HG03469 (cell line): Measurements from ENCODE around the gene ZFP57.

ENCODE experiments used
- ATAC-seq: cut with Tn5 transposase; IDR thresholded peaks from one replicate; pipeline ENCODE4 v1.9.1; 2021; ENCODE audit warnings: mild to moderate bottlenecking, moderate library complexity, moderate number of reproducible peaks; ENCODE audit not compliant: unreplicated experiment

Gene ZFP57

DNA sequence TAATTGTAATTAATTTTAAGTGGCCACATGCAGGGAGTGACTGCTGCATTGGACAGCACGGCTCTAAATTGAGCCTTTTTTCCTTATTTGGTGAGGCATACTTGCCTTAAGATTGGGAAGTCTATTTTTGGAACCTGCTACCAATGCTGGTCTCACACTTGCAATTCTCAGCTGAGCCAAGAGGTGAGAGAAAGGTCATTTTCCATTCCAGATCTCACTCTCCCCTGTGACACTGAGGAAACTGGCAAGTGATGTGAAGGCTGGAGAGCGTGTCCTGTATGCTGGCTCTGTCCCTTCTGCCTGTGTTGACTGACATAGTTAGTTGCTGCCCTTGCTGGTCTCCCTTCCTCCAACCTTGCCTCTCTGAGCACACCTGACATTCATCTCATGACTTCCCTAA, 24.8 kb downstream of the ZFP57 start:
- ATAC-seq, result no peak

DNA sequence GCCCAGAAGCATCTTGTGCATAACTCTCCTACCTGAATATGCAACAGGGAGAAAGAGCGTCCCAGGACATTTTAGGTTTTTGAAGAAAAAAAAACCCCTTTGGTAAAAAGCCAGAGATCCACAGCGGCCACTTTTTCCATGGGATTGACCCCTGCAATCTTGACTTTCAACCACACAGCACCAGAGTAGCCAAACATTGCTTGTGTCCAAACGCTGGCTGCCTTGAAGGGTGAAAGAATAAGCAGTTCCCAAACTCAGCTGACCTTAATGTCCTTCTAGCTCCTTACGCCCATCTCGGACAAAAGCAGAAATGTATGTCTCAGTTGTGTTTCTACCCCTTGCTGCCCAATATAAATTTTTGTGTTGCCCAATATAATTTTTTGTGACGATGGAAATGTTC, 25.3 kb downstream of the ZFP57 start:
- no peak for ATAC-seq

DNA sequence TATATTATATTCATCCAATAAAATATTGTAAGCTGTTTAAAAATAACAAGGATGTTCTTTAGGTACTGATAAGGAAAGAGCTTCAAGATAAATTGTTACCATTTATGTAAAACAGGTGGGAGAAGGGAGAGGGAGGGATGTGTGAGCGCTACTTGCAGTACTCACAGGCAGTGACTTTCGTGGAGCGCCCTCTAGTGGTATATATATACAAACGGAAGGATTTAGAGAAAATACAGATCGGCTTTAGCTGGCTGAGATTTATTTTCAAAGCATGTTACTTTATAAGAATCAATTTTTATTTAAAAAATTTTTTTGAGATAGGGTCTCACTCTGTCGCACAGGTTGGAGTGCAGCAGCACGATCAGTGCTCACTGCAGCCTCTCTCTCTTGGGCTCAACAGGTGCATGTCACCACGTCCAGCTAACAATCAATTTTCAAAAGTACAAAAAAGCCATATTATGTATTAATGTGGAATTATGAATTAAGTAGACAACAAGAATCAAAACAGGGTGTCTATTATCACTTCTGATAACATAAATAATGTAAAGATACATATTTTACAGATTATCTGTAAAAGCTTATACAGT, 27.4 kb downstream of the ZFP57 start:
- no peak for ATAC-seq

DNA sequence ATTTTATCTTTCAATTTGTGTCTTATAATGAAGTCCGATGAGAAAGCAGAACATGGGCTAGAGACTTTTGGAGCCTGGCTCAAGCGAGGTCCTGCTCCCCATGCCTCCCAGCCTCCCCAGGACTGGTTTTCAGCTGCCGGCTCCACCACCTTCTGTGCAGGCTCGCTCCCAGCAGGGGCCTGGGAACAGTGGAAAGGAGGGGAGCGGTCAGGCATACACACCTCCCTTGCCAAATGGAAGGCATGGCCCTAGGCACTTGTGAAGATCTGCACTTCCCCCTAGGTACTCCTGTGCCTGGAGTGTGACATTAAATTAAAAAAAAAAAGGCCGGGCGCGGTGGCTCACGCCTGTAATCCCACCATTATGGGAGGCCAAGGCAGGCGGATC, 28.8 kb downstream of the ZFP57 start:
- ATAC-seq, result no peak

DNA sequence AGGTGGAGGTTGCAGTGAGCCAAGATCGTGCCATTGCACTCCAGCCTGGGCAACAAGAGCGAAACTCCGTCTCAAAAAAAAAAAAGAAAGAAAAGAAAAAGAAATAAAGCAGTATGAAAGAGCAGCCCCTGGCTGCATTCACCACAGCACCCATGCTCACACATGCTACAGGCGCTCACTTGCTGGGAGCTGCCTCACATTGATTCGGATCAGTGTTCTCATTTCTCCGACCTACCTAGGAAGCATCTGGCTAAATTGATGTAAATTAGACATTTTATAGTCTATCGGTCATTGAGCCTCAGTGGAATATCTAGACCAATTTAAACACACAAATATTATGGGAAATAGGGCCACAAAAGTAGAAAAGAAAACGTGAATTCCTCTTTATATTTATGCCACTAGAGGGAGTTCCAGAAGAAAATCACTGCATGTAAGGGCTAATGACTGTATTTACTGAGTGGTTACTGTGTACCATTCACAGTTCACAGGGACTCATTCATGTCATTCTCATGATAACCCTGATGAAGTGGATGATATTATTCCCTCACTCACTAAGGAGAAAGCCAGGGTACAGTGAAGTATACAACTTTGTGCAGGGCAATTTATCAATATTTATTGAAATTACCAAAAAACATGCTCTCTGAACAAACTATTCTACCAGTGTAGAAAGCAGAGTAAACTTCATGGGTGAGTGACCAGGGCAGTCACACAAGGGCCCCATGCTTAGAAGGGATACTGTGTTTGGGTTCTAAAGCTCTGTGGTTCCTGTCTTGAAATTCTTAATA, 29.3 kb downstream of the ZFP57 start:
- no peak for ATAC-seq

DNA sequence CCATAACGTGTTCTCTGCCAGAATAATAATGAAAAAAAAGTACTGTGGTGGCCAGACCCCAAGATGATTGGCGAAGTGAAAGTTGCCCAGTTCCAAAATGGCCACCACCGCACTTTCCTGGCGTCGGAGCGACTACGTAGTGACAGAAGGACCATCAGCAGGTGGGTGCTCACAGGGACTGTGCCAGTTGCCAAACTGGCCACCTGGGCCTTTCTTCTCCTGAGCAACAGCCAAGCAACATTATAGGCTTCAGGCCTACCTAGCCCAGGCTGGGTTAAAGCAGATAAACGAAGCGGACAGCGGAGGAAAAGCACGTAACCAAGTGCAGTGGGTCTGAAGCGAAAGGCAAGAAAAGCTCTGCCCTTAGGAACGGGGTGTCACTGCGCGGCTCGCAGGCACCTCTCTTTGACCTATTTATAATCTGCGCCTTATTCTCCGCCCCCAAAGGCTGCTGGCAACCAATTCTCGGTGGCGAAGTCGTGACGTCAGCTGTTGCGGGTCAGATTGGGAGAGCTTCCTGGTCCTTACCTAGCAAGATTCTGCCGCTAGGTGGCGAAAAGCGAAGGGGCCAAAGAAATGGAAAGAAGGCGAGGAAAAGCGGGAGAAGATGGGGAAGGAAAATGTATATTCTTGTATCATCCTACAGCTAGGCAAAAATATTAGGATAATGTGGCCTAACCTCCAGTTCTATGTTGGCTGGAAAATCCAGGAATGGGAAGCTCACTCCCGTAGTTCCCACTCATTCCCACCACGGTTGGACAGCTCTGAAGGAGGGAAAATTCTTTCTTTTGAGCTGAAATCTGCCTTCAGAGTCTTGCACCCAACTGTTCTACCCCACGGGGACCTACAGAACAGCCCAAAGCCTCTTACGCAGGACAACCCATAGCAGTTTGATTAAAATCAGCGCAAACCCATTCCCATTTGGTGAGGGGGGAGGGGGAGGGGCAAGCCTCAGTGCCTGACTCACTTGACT, 31.0 kb downstream of the ZFP57 start:
- ATAC-seq, result peak; percentile 82

DNA sequence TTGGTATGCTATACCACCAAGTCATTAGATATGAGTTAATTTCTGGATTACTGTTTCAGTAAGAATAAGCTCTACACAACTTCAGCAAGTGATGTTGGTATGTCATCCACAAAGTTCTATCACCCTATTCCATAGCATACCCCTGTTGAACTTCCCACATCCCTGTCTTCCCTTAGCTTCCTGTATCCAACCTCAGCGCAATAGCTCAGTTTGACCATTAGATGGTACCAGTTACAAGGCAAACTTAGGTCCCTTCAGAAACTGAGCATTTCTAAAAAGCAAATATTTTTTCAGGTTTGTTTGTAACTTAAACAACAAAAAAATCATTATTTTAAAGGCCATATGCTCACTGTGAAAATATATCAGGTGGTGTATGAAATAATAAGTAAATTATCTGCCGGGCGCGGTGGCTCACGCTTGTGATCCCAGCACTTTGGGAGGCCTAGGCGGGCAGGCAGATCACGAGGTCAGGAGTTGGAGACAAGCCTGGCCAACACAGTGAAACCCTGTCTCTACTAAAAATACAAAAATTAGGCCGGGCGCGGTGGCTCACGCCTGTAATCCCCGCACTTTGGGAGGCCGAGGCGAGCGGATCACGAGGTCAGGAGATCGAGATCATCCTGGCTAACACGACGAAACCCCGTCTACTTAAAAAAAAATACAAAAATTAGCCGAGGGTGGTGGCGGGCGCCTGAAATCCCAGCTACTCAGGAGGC, 32.9 kb downstream of the ZFP57 start:
- ATAC-seq, result no peak

DNA sequence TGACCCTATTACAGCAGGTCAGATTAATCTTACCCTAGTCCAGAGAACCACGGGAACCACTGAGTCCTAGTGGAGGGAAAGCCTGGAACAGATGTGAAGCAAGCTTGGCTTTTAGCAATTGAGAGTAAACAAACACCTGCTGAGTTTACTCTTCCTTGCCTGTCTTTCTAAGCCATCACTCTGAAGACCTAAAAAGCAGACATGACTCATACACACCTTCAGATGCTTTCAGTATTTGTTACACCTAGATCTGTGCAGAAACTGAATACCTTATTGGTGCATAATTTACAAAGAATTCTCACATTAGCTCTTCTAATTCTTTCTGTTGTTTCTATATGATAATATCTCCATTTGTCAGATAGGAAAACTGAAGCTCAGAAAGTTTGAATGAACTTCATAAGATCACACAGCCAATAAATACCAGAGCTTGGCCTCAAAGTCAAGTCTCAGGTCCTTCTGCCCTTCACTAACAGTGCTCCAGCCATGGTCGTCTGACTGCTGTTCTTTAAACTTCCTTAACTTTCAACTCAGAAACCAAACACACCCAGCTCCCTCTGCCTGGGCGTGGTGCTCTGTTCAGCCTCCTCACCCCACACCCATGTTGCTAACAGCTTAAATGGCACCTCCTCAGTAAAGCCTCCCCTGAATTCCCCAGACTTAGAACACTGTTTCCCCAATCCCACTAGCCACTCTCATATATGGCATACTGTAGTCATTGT, 39.4 kb downstream of the ZFP57 start:
- ATAC-seq, result no peak

DNA sequence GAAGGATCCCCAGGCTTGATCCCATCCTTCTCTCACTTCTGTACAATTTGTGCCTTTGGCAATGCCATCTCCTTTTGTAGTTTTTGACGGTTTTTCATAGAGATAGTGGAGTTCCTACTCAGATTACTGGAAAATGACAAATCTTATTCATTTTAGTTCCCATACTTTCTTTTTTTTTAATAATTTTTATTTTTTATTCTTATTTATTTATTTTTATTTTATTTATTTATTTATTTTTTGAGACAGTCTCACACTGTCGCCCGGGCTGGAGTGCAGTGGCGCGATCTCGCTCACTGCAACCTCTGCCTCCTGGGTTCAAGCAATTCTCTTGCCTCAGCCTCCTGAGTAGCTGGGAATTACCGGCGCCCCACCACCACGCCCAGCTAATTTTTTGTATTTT, 43.7 kb downstream of the ZFP57 start:
- no peak for ATAC-seq

DNA sequence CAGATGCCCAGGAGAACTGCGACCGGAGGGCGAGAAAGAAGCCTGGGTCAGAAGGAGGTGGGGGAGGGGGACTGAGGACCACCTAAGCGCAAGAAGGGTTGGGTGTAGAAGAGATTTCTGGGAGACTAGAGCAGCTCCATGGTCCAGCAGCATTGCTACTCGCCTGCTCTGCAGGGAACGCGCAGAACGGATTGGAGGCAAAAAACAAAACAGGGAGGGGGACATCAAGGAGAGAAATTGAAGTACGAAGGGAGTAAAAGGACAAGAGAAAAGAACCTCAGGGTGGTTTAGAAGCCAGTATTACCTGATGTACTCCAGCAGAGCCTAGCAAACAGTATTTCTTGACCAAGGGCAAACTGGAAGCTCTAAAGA, 47.4 kb downstream of the ZFP57 start:
- ATAC-seq, result no peak

DNA sequence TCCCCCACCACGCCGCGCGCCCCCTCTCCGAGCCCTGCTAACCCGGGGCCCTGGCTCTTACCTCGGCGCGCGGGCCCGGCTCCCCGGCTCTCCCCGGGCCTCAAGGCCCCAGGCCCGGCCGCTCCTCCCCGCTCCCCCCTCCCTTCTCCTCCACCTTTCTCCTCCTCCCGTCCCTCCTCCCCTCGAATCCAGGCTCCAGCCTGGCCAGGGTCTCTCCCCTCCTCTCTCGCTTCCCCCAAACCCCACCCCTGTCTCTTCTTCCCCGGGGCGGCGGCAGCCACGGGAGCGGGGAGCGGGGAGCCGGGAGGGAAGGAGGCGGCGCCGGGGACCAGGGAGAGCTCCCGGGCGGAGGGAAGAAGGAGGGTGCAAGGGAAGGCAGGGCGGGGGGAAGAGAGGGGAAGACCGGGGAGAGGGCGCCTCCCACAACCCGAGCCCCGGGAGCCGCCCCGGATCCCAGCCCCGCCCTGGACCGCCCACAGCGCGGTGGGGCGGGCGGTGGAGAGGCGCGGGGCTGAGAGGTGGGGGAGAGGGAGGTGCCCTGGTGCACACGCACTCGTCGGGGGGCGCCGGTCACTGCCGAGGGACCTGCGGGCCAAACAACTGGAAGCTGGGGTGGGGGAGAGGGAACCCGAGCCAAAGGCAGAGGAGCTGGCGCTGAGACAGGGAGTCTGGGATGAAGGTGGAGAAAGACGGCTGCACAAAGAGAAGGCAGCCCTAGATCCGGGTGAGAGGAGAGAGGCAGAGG, 48.0 kb downstream of the ZFP57 start, which contains the start of gene GABBR1:
TSS of gene GABBR1 (minus strand) at position 395 of the 745 bp plus-strand sequence. CDS start 798 bp downstream, outside the sequence.
- ATAC-seq, result no peak

DNA sequence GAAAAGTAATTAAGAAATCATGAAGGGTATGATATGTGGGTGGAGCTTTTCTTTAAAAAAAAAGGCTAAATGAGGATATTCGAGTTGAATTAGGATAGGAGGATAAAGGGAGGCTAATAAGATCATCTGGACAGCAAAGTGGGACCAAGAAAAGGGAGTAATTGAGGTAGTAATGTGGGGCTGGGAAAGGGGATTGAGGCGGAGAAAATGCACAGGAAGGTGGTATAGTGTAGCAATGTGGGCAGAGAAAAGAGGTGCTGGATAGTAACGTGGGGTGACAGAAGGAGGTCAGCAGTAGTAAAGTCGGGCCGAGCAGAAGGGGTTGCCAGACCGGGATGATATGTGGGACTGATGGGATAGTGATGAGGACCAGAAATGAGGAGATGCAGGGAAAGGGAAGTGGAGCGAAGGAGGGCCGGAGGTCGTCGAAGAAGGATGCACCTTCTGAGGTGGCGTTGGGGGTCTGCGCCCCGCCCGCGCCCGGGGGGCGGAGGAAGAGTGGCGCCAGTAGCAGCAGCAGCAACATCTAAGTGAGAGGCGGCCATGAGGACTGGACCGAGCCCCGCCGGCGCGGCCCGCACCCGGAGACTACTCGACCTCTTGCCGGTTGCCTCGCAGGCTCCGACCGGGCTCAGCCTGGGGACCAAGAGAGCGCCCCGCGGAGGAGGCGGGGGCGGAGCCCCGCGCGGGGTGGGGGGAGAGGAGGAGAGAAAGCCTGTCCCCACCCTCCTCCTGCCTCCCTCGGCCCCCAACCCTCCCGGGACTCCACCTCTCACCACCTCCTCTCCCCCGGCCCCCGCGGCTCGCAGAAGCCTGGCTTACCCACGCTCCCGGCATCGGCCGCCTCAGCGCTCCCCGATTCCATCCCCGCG, 48.9 kb downstream of the ZFP57 start:
- ATAC-seq, result no peak

DNA sequence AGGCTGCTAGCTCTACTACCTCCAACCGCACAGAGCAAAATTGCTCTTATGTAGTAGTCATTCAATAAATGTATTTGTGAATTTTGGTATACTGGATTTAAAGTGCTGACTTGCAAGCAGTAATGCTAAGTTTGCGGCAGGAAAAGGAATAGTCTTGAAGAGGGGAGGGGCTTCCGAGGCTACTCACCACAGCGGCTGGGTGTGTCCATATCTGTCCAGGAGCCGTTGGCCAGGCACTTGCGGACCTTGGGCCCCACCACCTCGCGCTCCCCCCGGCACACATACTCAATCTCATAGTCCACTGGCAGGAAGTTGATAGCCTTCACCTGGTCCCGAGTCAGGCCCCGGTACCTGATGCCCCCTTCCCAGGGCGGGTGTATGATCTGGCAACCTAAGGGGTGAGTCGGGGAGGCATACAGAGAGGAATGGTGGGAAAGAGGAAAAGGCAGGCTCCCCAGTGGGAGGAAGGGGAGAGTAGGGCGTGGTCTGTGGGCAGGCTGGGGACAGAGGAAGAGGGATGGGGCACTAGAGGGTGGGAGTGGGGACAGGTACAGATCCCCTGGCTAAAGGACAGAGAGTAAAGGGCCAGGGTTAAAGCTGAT, 49.6 kb downstream of the ZFP57 start:
- no peak for ATAC-seq

DNA sequence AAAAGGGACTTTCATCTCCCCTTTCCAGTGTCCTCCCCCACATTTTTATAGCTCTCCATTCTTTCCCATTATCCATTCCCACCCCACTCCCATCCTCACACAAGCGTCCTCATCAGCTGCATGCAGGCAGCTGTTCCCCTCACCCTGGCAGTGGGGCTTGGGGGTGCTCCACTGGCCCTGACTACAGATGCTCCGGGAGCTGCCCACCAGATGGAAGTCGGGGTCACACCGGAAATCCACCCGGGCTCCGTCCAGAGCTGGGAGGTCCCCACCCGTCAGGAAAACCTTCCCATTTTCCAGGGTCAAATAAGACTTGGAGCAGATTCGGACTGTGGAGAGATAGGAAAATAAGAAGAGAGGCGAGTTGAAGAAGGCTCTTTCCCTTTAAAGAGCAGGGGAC, 50.6 kb downstream of the ZFP57 start:
- no peak for ATAC-seq

DNA sequence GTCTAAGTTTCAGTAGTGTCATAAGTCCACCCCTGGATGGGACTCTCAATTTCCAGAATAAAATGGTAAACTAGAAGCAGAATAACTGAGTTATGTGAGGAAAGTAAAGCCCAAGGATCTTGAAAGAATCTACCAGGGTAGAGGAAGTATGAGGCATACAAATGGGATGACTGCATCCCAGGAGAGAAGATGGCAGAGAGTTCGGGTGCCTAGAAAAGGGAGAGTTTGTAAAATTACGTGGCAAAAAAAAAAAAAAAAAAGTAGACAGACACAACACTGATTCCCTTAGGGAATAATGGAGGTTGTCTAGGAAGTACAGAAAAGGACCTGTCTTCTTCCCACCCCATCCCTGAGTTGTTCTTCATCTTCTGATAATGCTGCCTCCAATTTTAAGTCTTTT, 51.4 kb downstream of the ZFP57 start:
- no peak for ATAC-seq

DNA sequence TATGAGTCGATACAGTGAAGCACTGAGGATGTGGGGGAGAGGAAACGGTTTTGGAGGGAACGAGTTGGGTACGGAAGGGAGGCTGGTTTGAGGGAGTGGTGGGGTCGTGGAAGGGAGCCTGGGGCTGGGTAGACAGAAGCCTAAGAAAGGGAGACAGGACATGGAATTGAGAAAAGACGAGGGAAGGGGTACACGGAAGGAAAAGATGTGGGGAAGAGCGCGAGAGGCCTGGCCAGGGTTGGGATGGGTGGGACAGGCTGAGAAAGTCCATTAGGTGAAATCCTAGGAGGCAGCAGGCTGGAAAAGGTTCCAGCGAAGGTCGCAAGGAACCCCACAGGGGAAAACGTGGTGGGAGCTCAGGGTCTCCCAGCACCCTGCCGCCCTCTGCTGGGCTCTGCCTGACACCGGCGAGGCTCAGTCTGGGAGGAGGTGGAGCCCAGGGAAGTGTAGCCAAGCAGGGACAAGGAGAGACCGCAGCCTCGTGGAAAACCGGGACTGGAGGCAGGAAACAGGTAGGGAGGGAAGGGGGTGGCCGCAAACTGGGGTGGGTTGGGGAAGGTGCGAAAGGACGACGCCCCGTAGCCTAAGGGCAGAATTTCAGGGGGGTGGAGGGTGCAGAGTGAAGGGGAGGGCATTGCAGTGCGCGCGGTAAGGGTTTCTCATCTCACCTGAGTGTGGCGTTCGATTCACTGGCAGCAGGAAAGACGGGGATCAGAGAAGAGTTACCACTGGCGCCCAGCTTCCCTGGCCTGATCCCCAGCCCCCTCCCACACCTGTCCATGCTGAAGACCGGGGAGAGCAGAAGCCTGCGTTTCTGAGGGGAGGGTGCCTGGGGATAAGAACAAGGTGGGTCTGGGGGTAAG, 52.3 kb downstream of the ZFP57 start:
- ATAC-seq, result no peak

DNA sequence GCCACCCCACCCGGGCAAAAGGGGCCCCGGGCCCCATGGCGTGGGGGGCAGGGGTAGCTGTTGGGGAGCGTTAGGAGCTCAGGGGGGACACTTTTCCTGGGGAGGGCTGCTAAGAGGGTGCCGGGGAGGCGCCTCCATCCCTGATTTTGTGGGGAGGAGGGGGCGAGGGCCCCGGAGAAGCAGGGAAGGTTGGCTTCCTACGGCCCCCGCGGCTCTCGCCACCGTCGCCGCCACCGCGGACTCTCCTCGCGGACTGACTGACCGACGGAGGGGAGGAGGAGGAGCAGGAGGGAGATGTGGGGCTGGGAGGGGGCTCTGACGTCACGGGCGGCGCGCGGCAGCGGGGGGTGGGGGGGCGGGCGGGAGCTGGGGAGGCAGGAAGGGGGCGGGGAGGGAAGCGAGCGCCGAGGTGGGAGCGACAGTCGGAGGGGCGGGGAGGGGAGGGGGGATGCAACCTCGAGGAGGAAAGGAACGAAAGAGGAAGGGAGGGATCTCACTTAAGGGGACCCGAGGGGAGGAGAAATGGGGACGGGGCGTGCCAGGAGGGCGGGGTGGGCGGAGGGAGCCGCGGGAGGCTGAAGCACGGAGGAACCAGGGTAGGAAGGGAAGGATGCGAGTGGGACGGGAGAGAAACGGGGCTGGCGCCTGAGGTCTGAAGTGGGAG, 53.1 kb downstream of the ZFP57 start:
- no peak for ATAC-seq
